ENCODE data around the gene EFCAB9.
A peak's percentile ranks its signal among the peaks of the same experiment; 100 is the strongest.
"Not testable (repeated sequence)": the region's sequence is repeated elsewhere in the genome, so short reads cannot be mapped to it uniquely, and the experiment has no call there.

Gene EFCAB9

GRCh38 chr5:172147857-172148256 lies 46.1 kb upstream of the EFCAB9 start:
- H3K4me3 Mint-ChIP-seq, result no peak overlapping the region
- peaks cover 32% of the 10 kb centered on the region for H3K4me1 Mint-ChIP-seq
- H3K9me3 Mint-ChIP-seq, result no peaks in the 10 kb centered on the region
- H3K27me3 Mint-ChIP-seq (ENCODE audit: low read depth, poor library complexity), result no peaks in the 10 kb centered on the region
- TF ChIP-seq, protein P1, sequence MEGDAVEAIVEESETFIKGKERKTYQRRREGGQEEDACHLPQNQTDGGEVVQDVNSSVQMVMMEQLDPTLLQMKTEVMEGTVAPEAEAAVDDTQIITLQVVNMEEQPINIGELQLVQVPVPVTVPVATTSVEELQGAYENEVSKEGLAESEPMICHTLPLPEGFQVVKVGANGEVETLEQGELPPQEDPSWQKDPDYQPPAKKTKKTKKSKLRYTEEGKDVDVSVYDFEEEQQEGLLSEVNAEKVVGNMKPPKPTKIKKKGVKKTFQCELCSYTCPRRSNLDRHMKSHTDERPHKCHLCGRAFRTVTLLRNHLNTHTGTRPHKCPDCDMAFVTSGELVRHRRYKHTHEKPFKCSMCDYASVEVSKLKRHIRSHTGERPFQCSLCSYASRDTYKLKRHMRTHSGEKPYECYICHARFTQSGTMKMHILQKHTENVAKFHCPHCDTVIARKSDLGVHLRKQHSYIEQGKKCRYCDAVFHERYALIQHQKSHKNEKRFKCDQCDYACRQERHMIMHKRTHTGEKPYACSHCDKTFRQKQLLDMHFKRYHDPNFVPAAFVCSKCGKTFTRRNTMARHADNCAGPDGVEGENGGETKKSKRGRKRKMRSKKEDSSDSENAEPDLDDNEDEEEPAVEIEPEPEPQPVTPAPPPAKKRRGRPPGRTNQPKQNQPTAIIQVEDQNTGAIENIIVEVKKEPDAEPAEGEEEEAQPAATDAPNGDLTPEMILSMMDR (IDR thresholded peaks at IDR 0.05), result no peak
- DNase-seq, result no peak
- H3K27ac Mint-ChIP-seq, result peak overlapping the region; percentile 78
- H3K36me3 Mint-ChIP-seq (ENCODE audit: low read depth), result no peaks in the 10 kb centered on the region

- no peak for DNase-seq
- no peak overlapping the region for H3K4me3 Mint-ChIP-seq
- H3K27ac Mint-ChIP-seq, result no peak overlapping the region
- peaks cover 29% of the 10 kb centered on the region for H3K4me1 Mint-ChIP-seq
- H3K36me3 Mint-ChIP-seq (ENCODE audit: low read depth), result no peaks in the 10 kb centered on the region
- TF ChIP-seq, protein P1 (IDR thresholded peaks at IDR 0.05), result no peak
- H3K9me3 Mint-ChIP-seq, result no peaks in the 10 kb centered on the region
- H3K27me3 Mint-ChIP-seq (ENCODE audit: low read depth, poor library complexity), result no peaks in the 10 kb centered on the region
Observed at GRCh38 chr5:172148381-172148780, 45.6 kb upstream of the EFCAB9 start.

GRCh38 chr5:172149073-172149472 lies 44.9 kb upstream of the EFCAB9 start:
- Mint-ChIP-seq H3K27ac (no peak overlapping the region), H3K4me3 (no peak overlapping the region), H3K9me3 (no peaks in the 10 kb centered on the region), H3K36me3 (ENCODE audit: low read depth) (no peaks in the 10 kb centered on the region), H3K27me3 (ENCODE audit: low read depth, poor library complexity) (peaks cover 1% of the 10 kb centered on the region), H3K4me1 (peaks cover 27% of the 10 kb centered on the region)
- no peak for DNase-seq
- TF ChIP-seq, protein P1 (IDR thresholded peaks at IDR 0.05), result no peak

GRCh38 chr5:172149481-172149880 lies 44.5 kb upstream of the EFCAB9 start:
- H3K36me3 Mint-ChIP-seq (ENCODE audit: low read depth); H3K27ac Mint-ChIP-seq; H3K27me3 Mint-ChIP-seq (ENCODE audit: low read depth, poor library complexity); H3K9me3 Mint-ChIP-seq; H3K4me3 Mint-ChIP-seq; DNase-seq: not testable (repeated sequence)
- peaks cover 23% of the 10 kb centered on the region for H3K4me1 Mint-ChIP-seq

- Mint-ChIP-seq H3K4me1 (peaks cover 15% of the 10 kb centered on the region), H3K9me3 (no peaks in the 10 kb centered on the region), H3K4me3 (no peak overlapping the region), H3K27ac (no peak overlapping the region), H3K27me3 (ENCODE audit: low read depth, poor library complexity) (peaks cover 4% of the 10 kb centered on the region), H3K36me3 (ENCODE audit: low read depth) (peaks cover 5% of the 10 kb centered on the region)
- no peak for DNase-seq
- TF ChIP-seq, protein P1 (IDR thresholded peaks at IDR 0.05), result no peak
Observed at GRCh38 chr5:172150514-172151425, 43.2 kb upstream of the EFCAB9 start.

- peak overlapping the region; percentile 30 for H3K27ac Mint-ChIP-seq
- H3K9me3 Mint-ChIP-seq, result no peaks in the 10 kb centered on the region
- TF ChIP-seq, protein P1 (IDR thresholded peaks at IDR 0.05), result no peak
- peaks cover 9% of the 10 kb centered on the region for H3K4me1 Mint-ChIP-seq
- peaks cover 4% of the 10 kb centered on the region for H3K27me3 Mint-ChIP-seq (ENCODE audit: low read depth, poor library complexity)
- DNase-seq, result no peak
- peaks cover 8% of the 10 kb centered on the region for H3K36me3 Mint-ChIP-seq (ENCODE audit: low read depth)
- no peak overlapping the region for H3K4me3 Mint-ChIP-seq
Observed at GRCh38 chr5:172151661-172152210, 42.2 kb upstream of the EFCAB9 start.

All from nephron progenitor cell (in vitro differentiated cells).